Right cardiac atrium (tissue), 5 donors: ENCODE data around the gene C1orf159. TPM values are rescaled to one million over a fixed set of nuclear protein-coding genes. Genes with fewer than 3 reads are reported as not detected.
A peak's percentile ranks its signal among the peaks of the same experiment; 100 is the strongest.

Experiments used
- ATAC-seq, 2 donors: fragments of 200-7000 bp; cut with Tn5 transposase; one replicate each; pipeline versions ENCODE4 v1.8.0 to v1.9.1; 2020; ENCODE audit warnings: moderate library complexity in 2 of 2, mild to moderate bottlenecking in 1 of 2
- DNase-seq, 3 donors: peaks; one replicate each; pipeline ENCODE4 v3.0.0-alpha.2; 2020
- H3K27ac ChIP-seq: one replicate; pipeline ENCODE4 v1.5.1; 2013; ENCODE audit warnings: mild to moderate bottlenecking, low read length, control low read depth, moderate library complexity
- H3K27me3 ChIP-seq: one replicate; pipeline ENCODE4 v1.6.1; 2013; ENCODE audit not compliant: control insufficient read depth, insufficient read depth
- H3K4me1 ChIP-seq: one replicate; pipeline ENCODE4 v1.6.1; 2013; ENCODE audit warnings: low read length; ENCODE audit not compliant: control insufficient read depth, insufficient read depth
- H3K4me3 ChIP-seq: one replicate; pipeline ENCODE4 v1.5.1; 2013; ENCODE audit warnings: low read length, control low read depth
- H3K9me3 ChIP-seq: one replicate; pipeline ENCODE4 v1.6.1; 2013; ENCODE audit warnings: low read length; ENCODE audit not compliant: control insufficient read depth
- WGBS: extraction: QIAGEN DNeasy Blood & Tissue Kit; methylation state at CpG from one replicate; pipeline ENCODE4 v1.1.7; 2013; 5-methylcytosine and 5-hydroxymethylcytosine counted together
- intact Hi-C, 4 donors: fragments of 100-400 bp; cut with DNase I; formaldehyde crosslinking; loops; one replicate each; pipeline versions ENCODE4 v1.11.0 to v1.14.0; 2022 to 2023
- polyA plus RNA-seq: library from polyadenylated mRNA; stranded (reverse); fragments of 200-250 nt; gene quantifications from one replicate; pipeline ENCODE4 v1.2.3, GENCODE V29; 2013
- total RNA-seq, 4 donors: library from RNA; stranded (reverse); fragmentation: NEBNext Ultra II Directional; extraction: Animal tissue kit (Norgen Biotek cat#: 25700); gene quantifications; one replicate each; pipeline ENCODE4 v1.2.1, GENCODE V29; 2021
- donor health status: healthy with polysubstance abuse.
- donor health status: DM: no; HTN: yes; CAD: no.
- donor health status: DM: no; HTN: no; CAD: no.
- donor health status: DM: no; HTN: yes; CAD: no; lungs with severe emphysema.
- donor health status: DM: yes; HTN: yes; CAD: no.

C1orf159 gene
- total and polyA plus RNA-seq, 5 donors = 4.9 to 6.8 (median 5.5) TPM

DNA sequence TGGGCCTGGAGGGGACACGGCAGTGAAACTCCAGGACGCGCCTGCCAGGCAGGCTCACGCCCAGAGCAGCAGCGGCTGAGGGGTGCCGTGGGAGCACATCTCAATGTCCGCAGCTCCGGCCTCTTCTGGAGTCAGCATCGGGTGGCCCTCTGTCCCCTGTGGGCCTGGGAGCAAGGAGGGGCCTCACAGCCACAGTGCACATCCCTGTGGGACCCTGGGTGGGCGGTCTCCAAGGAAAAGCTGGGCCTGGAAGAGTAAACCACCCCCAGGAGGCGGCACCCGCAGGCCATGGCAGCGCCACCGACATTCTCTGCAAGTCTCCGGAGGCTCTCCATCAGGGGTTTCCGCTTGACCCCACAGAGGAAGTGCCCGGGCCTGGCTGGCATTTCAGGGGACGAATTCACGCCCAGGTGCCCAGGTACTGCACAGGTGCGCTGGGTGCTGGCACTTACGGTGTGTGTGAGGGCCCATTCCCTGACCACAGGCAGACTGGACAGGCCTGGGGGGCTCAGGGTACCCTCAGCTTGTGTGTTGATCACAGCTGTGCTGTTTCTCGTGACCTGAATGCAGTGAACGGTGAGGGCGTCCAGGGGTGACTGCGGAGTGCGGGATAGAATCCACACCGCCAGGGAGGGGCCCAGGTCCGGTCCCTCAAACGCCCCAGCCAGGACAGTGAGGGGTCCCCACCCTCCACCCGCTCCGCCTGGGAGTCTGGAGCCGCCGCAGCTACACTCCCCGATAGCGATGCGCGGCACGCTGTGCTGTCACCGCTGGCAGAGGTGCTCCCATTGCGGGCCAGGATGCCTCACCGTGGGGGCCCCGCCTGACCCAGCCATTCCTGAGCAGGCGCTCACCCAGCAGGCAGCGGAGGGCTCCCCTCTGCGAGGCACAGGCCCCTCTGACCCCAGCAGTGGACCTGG is 25.2 kb downstream of the C1orf159 start:
- 95% methylated on average over 45 of the region's 45 CpGs for WGBS
- intact Hi-C loops = no loop called here
- no peaks in the 10 kb centered on the region for H3K9me3 ChIP-seq
- H3K27ac ChIP-seq = no peak overlapping the region
- DNase-seq (peak in 2 of 3 donors; percentile 51 to 63), ATAC-seq (no peak)
- no peak overlapping the region for H3K4me3 ChIP-seq
- no peaks in the 10 kb centered on the region for H3K4me1 ChIP-seq
- H3K27me3 ChIP-seq = no peaks in the 10 kb centered on the region

- Histone ChIP-seq H3K27me3 (no peaks in the 10 kb centered on the region), H3K27ac (no peak overlapping the region), H3K4me1 (no peaks in the 10 kb centered on the region), H3K9me3 (no peaks in the 10 kb centered on the region), H3K4me3 (no peak overlapping the region)
- DNase-seq = peak in 1 of 3 donors; percentile 40
- intact Hi-C loops = no loop called here
- no peak for ATAC-seq
- WGBS = 94% methylated on average over 22 of the region's 22 CpGs
Observed at GRCh38 chr1:1089731-1090423, 26.0 kb downstream of the C1orf159 start.

DNA sequence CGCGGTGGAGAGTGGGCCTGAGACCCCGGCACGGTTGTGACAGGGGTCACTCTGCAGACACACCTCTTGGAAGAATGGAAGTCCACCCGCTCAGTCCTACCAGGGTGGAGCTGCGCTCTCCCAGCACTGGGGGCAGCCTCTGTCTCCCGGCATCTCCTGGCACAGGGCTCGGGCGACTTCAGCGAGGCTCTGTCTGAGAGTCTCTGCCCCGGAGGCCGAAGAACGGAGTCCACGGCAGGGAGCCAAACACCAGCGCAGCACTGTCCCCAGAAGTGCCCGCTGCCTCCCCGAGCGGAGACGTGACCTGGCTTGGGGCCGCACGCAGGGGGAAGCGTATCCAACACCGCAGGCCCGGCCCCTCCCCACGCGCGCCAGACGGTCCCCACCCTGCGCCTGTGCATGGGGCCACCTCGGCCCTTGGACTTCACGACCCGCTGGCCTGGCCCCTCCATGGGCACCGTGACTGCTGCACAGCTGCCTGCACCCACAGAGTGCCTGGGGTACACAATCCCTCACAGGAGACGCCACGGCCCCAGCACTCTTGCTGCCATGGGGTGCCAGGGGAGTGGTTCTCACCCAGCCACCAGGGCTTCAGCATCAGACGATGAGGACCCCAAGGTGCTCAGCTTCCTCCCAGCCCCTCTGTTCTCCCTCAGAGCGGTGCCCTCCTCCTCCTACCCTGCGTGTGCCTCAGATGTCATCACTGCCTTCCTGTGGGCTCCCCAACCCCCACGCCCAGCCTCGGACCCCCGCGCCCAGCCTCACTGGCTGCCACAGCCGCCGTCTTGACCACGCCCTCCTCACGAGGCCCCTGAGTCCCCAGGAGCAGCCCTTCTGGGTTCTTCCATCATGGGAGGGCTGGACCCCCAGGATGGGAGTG is 26.8 kb downstream of the C1orf159 start:
- WGBS = 94% methylated on average over 46 of the region's 46 CpGs

GRCh38 chr1:1088029-1088800 is 27.7 kb downstream of the C1orf159 start:
- no peak for ATAC-seq
- WGBS = 90% methylated on average over 39 of the region's 39 CpGs
- Histone ChIP-seq H3K4me1 (no peaks in the 10 kb centered on the region), H3K27me3 (no peaks in the 10 kb centered on the region), H3K4me3 (no peak overlapping the region), H3K9me3 (no peaks in the 10 kb centered on the region), H3K27ac (no peak overlapping the region)
- intact Hi-C loops = no loop called here
- DNase-seq = peak in 2 of 3 donors; percentile 11 to 44

More for the DNA sequence above, 26.8 kb downstream of the C1orf159 start:
- intact Hi-C loops = no loop called here
- ATAC-seq (no peak), DNase-seq (peak in 2 of 3 donors; percentile 44 to 47)
- Histone ChIP-seq H3K4me1 (no peaks in the 10 kb centered on the region), H3K27me3 (no peaks in the 10 kb centered on the region), H3K27ac (no peak overlapping the region), H3K4me3 (no peak overlapping the region), H3K9me3 (no peaks in the 10 kb centered on the region)

GRCh38 chr1:1087351-1088028 is 28.4 kb downstream of the C1orf159 start:
- H3K9me3 ChIP-seq = no peaks in the 10 kb centered on the region
- WGBS = 93% methylated on average over 38 of the region's 38 CpGs
- DNase-seq (peak in 1 of 3 donors; percentile 36), ATAC-seq (no peak)
- no peak overlapping the region for H3K4me3 ChIP-seq
- intact Hi-C loops = no loop called here
- H3K27ac ChIP-seq = no peak overlapping the region
- no peaks in the 10 kb centered on the region for H3K4me1 ChIP-seq
- no peaks in the 10 kb centered on the region for H3K27me3 ChIP-seq

DNA sequence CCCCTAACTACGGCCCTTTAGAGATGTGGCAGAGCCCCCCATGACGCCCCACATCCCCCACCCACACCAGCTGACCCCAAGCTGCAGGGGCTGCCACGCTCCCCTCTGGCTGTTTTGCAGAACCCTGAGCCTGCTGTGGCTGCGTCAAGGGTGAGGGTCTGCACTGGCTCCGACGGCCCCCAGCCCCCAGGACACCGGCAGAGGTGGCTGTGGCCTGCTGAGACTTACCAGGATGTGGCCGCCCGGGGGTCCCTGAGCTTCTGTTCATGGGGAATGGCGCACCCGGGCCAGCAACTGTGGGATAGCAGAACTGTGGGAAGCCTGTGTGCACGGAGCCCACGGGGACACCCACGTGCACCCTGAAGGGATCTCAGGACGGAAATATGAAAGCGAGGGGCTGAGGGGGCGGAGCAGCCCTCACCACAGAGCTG is 29.0 kb downstream of the C1orf159 start:
- WGBS = 91% methylated on average over 17 of the region's 17 CpGs
- H3K4me1 ChIP-seq = no peaks in the 10 kb centered on the region
- H3K27me3 ChIP-seq = no peaks in the 10 kb centered on the region
- H3K4me3 ChIP-seq = no peak overlapping the region
- DNase-seq = peak in 2 of 3 donors; percentile 36 to 45
- no peak overlapping the region for H3K27ac ChIP-seq
- intact Hi-C loops = no loop called here
- no peaks in the 10 kb centered on the region for H3K9me3 ChIP-seq
- ATAC-seq = no peak

GRCh38 chr1:1085911-1086841 is 29.7 kb downstream of the C1orf159 start:
- no peaks in the 10 kb centered on the region for H3K4me1 ChIP-seq
- DNase-seq (peak; percentile 8 to 56 (median 45)), ATAC-seq (no peak)
- no peak overlapping the region for H3K27ac ChIP-seq
- no peaks in the 10 kb centered on the region for H3K9me3 ChIP-seq
- WGBS = 94% methylated on average over 38 of the region's 38 CpGs
- H3K4me3 ChIP-seq = no peak overlapping the region
- intact Hi-C loops = no loop called here
- no peaks in the 10 kb centered on the region for H3K27me3 ChIP-seq

DNA sequence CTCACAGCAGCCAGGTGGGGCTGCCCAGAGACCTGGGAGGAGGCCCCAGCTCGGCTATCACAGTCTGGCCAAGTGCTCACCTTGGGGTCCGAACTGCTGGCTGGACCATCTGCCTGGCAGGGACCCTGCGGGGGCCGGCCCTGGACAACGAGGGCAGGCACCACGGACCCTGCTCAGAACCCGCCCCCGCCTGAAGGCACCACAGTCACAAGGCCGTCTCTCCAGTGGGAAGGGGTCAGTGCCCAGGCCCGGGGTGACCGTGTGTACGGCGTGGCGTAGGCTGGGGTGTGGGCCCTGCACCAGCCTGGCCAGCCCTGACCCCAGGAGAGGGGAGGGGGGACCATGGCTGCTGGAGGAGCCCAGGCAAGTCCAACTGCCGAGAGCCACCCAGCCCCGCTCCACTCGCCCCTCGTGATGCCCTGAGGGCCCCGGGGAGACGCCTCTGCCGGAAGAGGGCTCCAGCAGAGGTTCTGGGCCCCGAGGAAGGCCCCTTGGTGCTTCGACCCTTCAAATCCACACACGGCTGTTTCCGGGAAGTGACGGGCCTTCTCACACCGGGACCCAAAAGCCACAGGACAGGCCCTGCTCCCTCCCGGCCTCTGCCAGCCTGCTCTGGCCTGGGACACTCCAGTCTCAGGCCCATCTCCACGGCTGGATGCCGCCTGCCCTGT is 30.6 kb downstream of the C1orf159 start:
- Histone ChIP-seq H3K4me3 (no peak overlapping the region), H3K4me1 (no peaks in the 10 kb centered on the region), H3K27ac (no peak overlapping the region), H3K27me3 (no peaks in the 10 kb centered on the region), H3K9me3 (no peaks in the 10 kb centered on the region)
- intact Hi-C loops = no loop called here
- DNase-seq (peak in 2 of 3 donors; percentile 36 to 49), ATAC-seq (no peak)
- 89% methylated on average over 30 of the region's 30 CpGs for WGBS
